HG03066 (cell line): Measurements from ENCODE around the gene GPR18.
"Not testable (repeated sequence)": the region's sequence is repeated elsewhere in the genome, so short reads cannot be mapped to it uniquely, and the experiment has no call there.

Experiments
- ATAC-seq: cut with Tn5 transposase; IDR thresholded peaks from one replicate; pipeline ENCODE4 v1.9.1; 2021; ENCODE audit warnings: low read depth; ENCODE audit not compliant: unreplicated experiment

GPR18 gene

GRCh38 chr13:99269627-99270241 is 11.6 kb upstream of the GPR18 start:
- ATAC-seq, result peak; percentile 64

- ATAC-seq, result no peak
Measured at GRCh38 chr13:99268822-99269221, 10.6 kb upstream of the GPR18 start.

- ATAC-seq, result no peak
Measured at GRCh38 chr13:99267927-99268326, 9.7 kb upstream of the GPR18 start.

GRCh38 chr13:99266827-99267226 is 8.6 kb upstream of the GPR18 start:
- ATAC-seq, result no peak

- ATAC-seq, result no peak
Measured at GRCh38 chr13:99265821-99266426, 7.7 kb upstream of the GPR18 start.

- no peak for ATAC-seq
Measured at GRCh38 chr13:99265162-99265800, 7.1 kb upstream of the GPR18 start.

- no peak for ATAC-seq
Measured at GRCh38 chr13:99264051-99264450, 5.9 kb upstream of the GPR18 start.

GRCh38 chr13:99263126-99263785 is 5.1 kb upstream of the GPR18 start:
- ATAC-seq, result no peak

- ATAC-seq, result no peak
Measured at GRCh38 chr13:99261059-99261458, 2.9 kb upstream of the GPR18 start.

GRCh38 chr13:99260216-99260615 is 2.0 kb upstream of the GPR18 start:
- no peak for ATAC-seq

- peak; percentile 63 for ATAC-seq
Measured at GRCh38 chr13:99258946-99259345, 767 bp upstream of the GPR18 start.

- no peak for ATAC-seq
Measured at GRCh38 chr13:99257291-99257690, 888 bp downstream of the GPR18 start.

GRCh38 chr13:99256709-99257108 is 1.5 kb downstream of the GPR18 start:
- no peak for ATAC-seq

GRCh38 chr13:99256283-99256682 is 1.9 kb downstream of the GPR18 start:
- ATAC-seq, result peak; percentile 33

- no peak for ATAC-seq
Measured at GRCh38 chr13:99255271-99255670, 2.9 kb downstream of the GPR18 start.

- no peak for ATAC-seq
Measured at GRCh38 chr13:99254830-99255229, 3.3 kb downstream of the GPR18 start.

GRCh38 chr13:99251921-99252320 is 6.3 kb downstream of the GPR18 start:
- no peak for ATAC-seq

GRCh38 chr13:99250982-99251825 is 7.0 kb downstream of the GPR18 start:
- no peak for ATAC-seq

GRCh38 chr13:99249606-99250005 is 8.6 kb downstream of the GPR18 start:
- not testable (repeated sequence) for ATAC-seq

GRCh38 chr13:99249178-99249577 is 9.0 kb downstream of the GPR18 start:
- ATAC-seq, result not testable (repeated sequence)

GRCh38 chr13:99246100-99246499 is 12.1 kb downstream of the GPR18 start:
- ATAC-seq, result no peak
